GDM1 (cell line): ENCODE data around the gene SRRM2.

Experiments used
- DNase-seq: peaks from one replicate; lab custom pipeline; 2025; lab: John Stamatoyannopoulos, UW

Gene SRRM2

GRCh38 chr16:2798723-2799204, 46.3 kb downstream of the SRRM2 start:
- DNase-seq, result no peak

GRCh38 chr16:2799205-2799858, 46.9 kb downstream of the SRRM2 start:
- DNase-seq, result no peak

GRCh38 chr16:2799859-2800226, 47.4 kb downstream of the SRRM2 start:
- no peak for DNase-seq

GRCh38 chr16:2803545-2804195, 51.2 kb downstream of the SRRM2 start:
- no peak for DNase-seq

- no peak for DNase-seq
Observed at GRCh38 chr16:2804728-2805127, 52.3 kb downstream of the SRRM2 start.

GRCh38 chr16:2806286-2806685, 53.8 kb downstream of the SRRM2 start:
- DNase-seq, result no peak

- no peak for DNase-seq
Observed at GRCh38 chr16:2808181-2808580, 55.7 kb downstream of the SRRM2 start.

GRCh38 chr16:2809149-2809760, 56.8 kb downstream of the SRRM2 start:
- DNase-seq, result no peak

GRCh38 chr16:2810651-2811050, 58.2 kb downstream of the SRRM2 start:
- DNase-seq, result no peak

- DNase-seq, result no peak
Observed at GRCh38 chr16:2811703-2812471, 59.4 kb downstream of the SRRM2 start.

- DNase-seq, result no peak
Observed at GRCh38 chr16:2813771-2814221, 61.4 kb downstream of the SRRM2 start.

- no peak for DNase-seq
Observed at GRCh38 chr16:2814551-2815298, 62.3 kb downstream of the SRRM2 start.

GRCh38 chr16:2815299-2815771, 62.9 kb downstream of the SRRM2 start:
- DNase-seq, result no peak

- DNase-seq, result no peak
Observed at GRCh38 chr16:2816751-2817339, 64.4 kb downstream of the SRRM2 start, which contains the start of gene PRSS21. Gene PRSS21 (plus strand): TSS chr16:2817237. CDS start chr16:2817269, 32 bp downstream.

GRCh38 chr16:2817340-2818271, 65.2 kb downstream of the SRRM2 start:
- no peak for DNase-seq

GRCh38 chr16:2818272-2818876, 65.9 kb downstream of the SRRM2 start:
- no peak for DNase-seq

- DNase-seq, result no peak
Observed at GRCh38 chr16:2819179-2819938, 66.9 kb downstream of the SRRM2 start.

GRCh38 chr16:2819939-2820835, 67.7 kb downstream of the SRRM2 start:
- no peak for DNase-seq
